A549 (cell line): Measurements from ENCODE around the gene ILDR1.

Experiments used
- EP300 ChIP-seq, 2 experiments: fragments of >200 bp; sonication (Bioruptor Twin); formaldehyde crosslinking; IDR thresholded peaks; 2 replicates in 1 of 2; 3 replicates in 1 of 2; pipeline ENCODE4 v1.6.1; 2016 to 2017
- HOXB13 ChIP-seq: fragments of 250-450 bp; sonication (Bioruptor Pico); IDR thresholded peaks from 2 replicates; pipeline ENCODE4 v1.5.0; 2020; ENCODE audit warnings: low read depth, mild to moderate bottlenecking, moderate library complexity
- JUN ChIP-seq, 2 experiments: fragments of >200 bp; sonication (Bioruptor Twin); formaldehyde crosslinking; IDR thresholded peaks; 2 replicates in 1 of 2; 3 replicates in 1 of 2; pipeline ENCODE4 v1.6.1; 2016 to 2017
- NPAS2 ChIP-seq: fragments of 250-450 bp; sonication (Bioruptor Pico); IDR thresholded peaks from 2 replicates; pipeline ENCODE4 v1.8.0; 2022; ENCODE audit warnings: mild to moderate bottlenecking, moderate library complexity, borderline replicate concordance
- POLR2A ChIP-seq: IDR thresholded peaks from 2 replicates; pipeline ENCODE4 v1.6.1; 2012; ENCODE audit warnings: mild to moderate bottlenecking, low read length
- POLR2AphosphoS2 ChIP-seq: conservative IDR thresholded peaks from 2 replicates; pipeline ENCODE4 v1.6.1; 2012; ENCODE audit warnings: low read length, improper control_type of control experiment, inconsistent platforms
- RNF2 ChIP-seq: fragments of 200-600 bp; sonication (generic); IDR thresholded peaks from 2 replicates; pipeline ENCODE4 v1.6.1; 2016; ENCODE audit warnings: low read depth, mild to moderate bottlenecking, antibody characterized with exemption, moderate library complexity, borderline replicate concordance
- TF ChIP-seq, protein P1 (sequence below): fragments of >200 bp; sonication (Bioruptor Twin); formaldehyde crosslinking; IDR thresholded peaks from 3 replicates; pipeline ENCODE4 v1.5.1; 2016

DNA sequence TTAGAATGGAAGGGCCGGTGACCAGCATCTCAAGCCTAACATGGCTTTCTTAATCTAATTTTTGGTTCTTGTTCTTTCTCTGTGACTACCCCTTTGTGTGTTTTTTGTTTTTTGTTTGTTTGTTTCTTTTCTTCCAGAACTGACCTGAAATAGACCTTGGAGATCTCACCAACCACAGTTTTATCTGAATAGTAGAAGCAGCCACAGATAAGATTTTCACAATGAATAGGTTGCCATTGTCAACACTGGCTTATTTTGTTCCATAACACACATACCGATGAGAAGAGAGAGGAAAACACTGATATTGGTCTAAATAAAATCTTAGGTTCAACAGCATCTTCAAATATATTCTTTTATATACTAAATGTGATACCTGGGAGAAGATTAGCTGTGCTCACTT, 11.5 kb downstream of the ILDR1 start:
- TF ChIP-seq EP300 (IDR thresholded peaks at IDR 0.05) (no peak), POLR2AphosphoS2 (no peak), JUN (IDR thresholded peaks at IDR 0.05) (no peak), POLR2A (no peak), RNF2 (no peak), NPAS2 (CRISPR knock-in tag) (no peak), HOXB13 (CRISPR knock-in tag) (no peak)
- TF ChIP-seq, protein P1, sequence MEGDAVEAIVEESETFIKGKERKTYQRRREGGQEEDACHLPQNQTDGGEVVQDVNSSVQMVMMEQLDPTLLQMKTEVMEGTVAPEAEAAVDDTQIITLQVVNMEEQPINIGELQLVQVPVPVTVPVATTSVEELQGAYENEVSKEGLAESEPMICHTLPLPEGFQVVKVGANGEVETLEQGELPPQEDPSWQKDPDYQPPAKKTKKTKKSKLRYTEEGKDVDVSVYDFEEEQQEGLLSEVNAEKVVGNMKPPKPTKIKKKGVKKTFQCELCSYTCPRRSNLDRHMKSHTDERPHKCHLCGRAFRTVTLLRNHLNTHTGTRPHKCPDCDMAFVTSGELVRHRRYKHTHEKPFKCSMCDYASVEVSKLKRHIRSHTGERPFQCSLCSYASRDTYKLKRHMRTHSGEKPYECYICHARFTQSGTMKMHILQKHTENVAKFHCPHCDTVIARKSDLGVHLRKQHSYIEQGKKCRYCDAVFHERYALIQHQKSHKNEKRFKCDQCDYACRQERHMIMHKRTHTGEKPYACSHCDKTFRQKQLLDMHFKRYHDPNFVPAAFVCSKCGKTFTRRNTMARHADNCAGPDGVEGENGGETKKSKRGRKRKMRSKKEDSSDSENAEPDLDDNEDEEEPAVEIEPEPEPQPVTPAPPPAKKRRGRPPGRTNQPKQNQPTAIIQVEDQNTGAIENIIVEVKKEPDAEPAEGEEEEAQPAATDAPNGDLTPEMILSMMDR = no peak
